ENCODE measurements around the gene TLR8.

Gene TLR8

DNA sequence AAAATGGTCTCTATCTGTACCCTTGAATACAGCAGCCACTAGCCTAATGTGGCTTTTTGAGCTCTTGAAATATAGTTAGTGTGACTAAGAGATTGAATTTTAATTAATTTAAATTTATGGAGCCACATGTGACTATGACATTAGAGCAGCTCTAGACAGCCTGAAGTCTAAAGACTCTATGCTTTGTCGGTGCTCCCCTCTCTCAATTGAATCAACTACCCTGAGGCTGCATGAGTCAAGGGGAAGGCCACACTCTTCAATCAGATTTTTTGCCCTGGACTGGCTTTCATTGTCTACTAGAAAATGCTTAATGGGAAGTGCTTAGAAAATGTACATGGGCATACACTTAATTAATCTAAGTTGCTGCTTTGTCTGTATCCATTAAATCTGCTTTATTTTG is 27.9 kb upstream of the TLR8 start:
- DNase-seq (ENCODE audit: low spot score): no peak
- no peaks in the 10 kb centered on the region for H3K27me3 ChIP-seq (ENCODE audit: insufficient read depth, poor library complexity, severe bottlenecking)
- H3K27ac ChIP-seq (ENCODE audit: poor library complexity, severe bottlenecking): no peak overlapping the region
- ATAC-seq (ENCODE audit: low read depth): no peak
- H3K4me1 ChIP-seq (ENCODE audit: insufficient read depth, poor library complexity, severe bottlenecking): no peaks in the 10 kb centered on the region
- H3K36me3 ChIP-seq (ENCODE audit: low read depth): no peaks in the 10 kb centered on the region
- no peak overlapping the region for H3K4me3 ChIP-seq (ENCODE audit: severe bottlenecking)
- no peaks in the 10 kb centered on the region for H3K9me3 ChIP-seq (ENCODE audit: severe bottlenecking)
- TF ChIP-seq, protein P1, sequence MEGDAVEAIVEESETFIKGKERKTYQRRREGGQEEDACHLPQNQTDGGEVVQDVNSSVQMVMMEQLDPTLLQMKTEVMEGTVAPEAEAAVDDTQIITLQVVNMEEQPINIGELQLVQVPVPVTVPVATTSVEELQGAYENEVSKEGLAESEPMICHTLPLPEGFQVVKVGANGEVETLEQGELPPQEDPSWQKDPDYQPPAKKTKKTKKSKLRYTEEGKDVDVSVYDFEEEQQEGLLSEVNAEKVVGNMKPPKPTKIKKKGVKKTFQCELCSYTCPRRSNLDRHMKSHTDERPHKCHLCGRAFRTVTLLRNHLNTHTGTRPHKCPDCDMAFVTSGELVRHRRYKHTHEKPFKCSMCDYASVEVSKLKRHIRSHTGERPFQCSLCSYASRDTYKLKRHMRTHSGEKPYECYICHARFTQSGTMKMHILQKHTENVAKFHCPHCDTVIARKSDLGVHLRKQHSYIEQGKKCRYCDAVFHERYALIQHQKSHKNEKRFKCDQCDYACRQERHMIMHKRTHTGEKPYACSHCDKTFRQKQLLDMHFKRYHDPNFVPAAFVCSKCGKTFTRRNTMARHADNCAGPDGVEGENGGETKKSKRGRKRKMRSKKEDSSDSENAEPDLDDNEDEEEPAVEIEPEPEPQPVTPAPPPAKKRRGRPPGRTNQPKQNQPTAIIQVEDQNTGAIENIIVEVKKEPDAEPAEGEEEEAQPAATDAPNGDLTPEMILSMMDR (IDR thresholded peaks at IDR 0.05; ENCODE audit: poor library complexity, severe bottlenecking): no peak

DNA sequence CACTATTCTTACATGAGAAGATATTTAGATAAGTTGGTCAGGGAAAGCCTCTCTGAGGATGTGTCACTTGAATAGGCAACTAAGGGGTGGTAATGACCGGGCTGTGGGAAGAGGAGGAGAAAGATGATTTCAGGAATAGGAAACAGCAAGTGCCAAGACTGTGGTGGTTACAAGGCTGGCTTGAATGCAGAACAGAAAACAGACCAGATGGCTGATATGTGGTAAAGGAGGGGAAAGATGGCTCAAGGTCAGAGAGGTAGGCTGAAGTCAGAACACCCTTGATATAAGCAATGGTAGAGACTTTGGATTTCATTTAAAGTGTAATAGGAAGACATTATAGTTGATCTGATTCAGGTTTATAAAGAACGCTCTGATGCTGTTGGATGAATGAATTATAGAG is 24.5 kb upstream of the TLR8 start:
- DNase-seq (ENCODE audit: low spot score): no peak
- H3K27me3 ChIP-seq (ENCODE audit: insufficient read depth, poor library complexity, severe bottlenecking): no peaks in the 10 kb centered on the region
- H3K36me3 ChIP-seq (ENCODE audit: low read depth): no peaks in the 10 kb centered on the region
- no peak overlapping the region for H3K4me3 ChIP-seq (ENCODE audit: severe bottlenecking)
- no peaks in the 10 kb centered on the region for H3K4me1 ChIP-seq (ENCODE audit: insufficient read depth, poor library complexity, severe bottlenecking)
- TF ChIP-seq, protein P1 (IDR thresholded peaks at IDR 0.05; ENCODE audit: poor library complexity, severe bottlenecking): no peak
- no peak for ATAC-seq (ENCODE audit: low read depth)
- H3K9me3 ChIP-seq (ENCODE audit: severe bottlenecking): no peaks in the 10 kb centered on the region
- H3K27ac ChIP-seq (ENCODE audit: poor library complexity, severe bottlenecking): no peak overlapping the region

DNA sequence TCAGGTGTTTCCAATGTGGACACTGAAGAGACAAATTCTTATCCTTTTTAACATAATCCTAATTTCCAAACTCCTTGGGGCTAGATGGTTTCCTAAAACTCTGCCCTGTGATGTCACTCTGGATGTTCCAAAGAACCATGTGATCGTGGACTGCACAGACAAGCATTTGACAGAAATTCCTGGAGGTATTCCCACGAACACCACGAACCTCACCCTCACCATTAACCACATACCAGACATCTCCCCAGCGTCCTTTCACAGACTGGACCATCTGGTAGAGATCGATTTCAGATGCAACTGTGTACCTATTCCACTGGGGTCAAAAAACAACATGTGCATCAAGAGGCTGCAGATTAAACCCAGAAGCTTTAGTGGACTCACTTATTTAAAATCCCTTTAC is 20.9 kb upstream of the TLR8 start:
- no peaks in the 10 kb centered on the region for H3K36me3 ChIP-seq (ENCODE audit: low read depth)
- TF ChIP-seq, protein P1 (IDR thresholded peaks at IDR 0.05; ENCODE audit: poor library complexity, severe bottlenecking): no peak
- H3K27me3 ChIP-seq (ENCODE audit: insufficient read depth, poor library complexity, severe bottlenecking): no peaks in the 10 kb centered on the region
- H3K4me1 ChIP-seq (ENCODE audit: insufficient read depth, poor library complexity, severe bottlenecking): no peaks in the 10 kb centered on the region
- no peak for DNase-seq (ENCODE audit: low spot score)
- ATAC-seq (ENCODE audit: low read depth): no peak
- H3K9me3 ChIP-seq (ENCODE audit: severe bottlenecking): no peaks in the 10 kb centered on the region
- no peak overlapping the region for H3K27ac ChIP-seq (ENCODE audit: poor library complexity, severe bottlenecking)
- H3K4me3 ChIP-seq (ENCODE audit: severe bottlenecking): no peak overlapping the region

DNA sequence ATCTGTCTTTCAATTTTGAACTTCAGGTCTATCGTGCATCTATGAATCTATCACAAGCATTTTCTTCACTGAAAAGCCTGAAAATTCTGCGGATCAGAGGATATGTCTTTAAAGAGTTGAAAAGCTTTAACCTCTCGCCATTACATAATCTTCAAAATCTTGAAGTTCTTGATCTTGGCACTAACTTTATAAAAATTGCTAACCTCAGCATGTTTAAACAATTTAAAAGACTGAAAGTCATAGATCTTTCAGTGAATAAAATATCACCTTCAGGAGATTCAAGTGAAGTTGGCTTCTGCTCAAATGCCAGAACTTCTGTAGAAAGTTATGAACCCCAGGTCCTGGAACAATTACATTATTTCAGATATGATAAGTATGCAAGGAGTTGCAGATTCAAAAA is 19.9 kb upstream of the TLR8 start:
- Histone ChIP-seq H3K9me3 (ENCODE audit: severe bottlenecking) (no peaks in the 10 kb centered on the region), H3K4me3 (ENCODE audit: severe bottlenecking) (no peak overlapping the region), H3K27ac (ENCODE audit: poor library complexity, severe bottlenecking) (no peak overlapping the region), H3K4me1 (ENCODE audit: insufficient read depth, poor library complexity, severe bottlenecking) (no peaks in the 10 kb centered on the region), H3K27me3 (ENCODE audit: insufficient read depth, poor library complexity, severe bottlenecking) (no peaks in the 10 kb centered on the region), H3K36me3 (ENCODE audit: low read depth) (no peaks in the 10 kb centered on the region)
- DNase-seq (ENCODE audit: low spot score) (no peak), ATAC-seq (ENCODE audit: low read depth) (no peak)
- TF ChIP-seq, protein P1 (IDR thresholded peaks at IDR 0.05; ENCODE audit: poor library complexity, severe bottlenecking): no peak

DNA sequence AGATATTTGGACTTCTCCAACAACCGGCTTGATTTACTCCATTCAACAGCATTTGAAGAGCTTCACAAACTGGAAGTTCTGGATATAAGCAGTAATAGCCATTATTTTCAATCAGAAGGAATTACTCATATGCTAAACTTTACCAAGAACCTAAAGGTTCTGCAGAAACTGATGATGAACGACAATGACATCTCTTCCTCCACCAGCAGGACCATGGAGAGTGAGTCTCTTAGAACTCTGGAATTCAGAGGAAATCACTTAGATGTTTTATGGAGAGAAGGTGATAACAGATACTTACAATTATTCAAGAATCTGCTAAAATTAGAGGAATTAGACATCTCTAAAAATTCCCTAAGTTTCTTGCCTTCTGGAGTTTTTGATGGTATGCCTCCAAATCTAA is 19.3 kb upstream of the TLR8 start:
- no peak for DNase-seq (ENCODE audit: low spot score)
- Histone ChIP-seq H3K27ac (ENCODE audit: poor library complexity, severe bottlenecking) (no peak overlapping the region), H3K4me3 (ENCODE audit: severe bottlenecking) (no peak overlapping the region), H3K9me3 (ENCODE audit: severe bottlenecking) (no peaks in the 10 kb centered on the region), H3K4me1 (ENCODE audit: insufficient read depth, poor library complexity, severe bottlenecking) (no peaks in the 10 kb centered on the region), H3K27me3 (ENCODE audit: insufficient read depth, poor library complexity, severe bottlenecking) (no peaks in the 10 kb centered on the region), H3K36me3 (ENCODE audit: low read depth) (no peaks in the 10 kb centered on the region)
- TF ChIP-seq, protein P1 (IDR thresholded peaks at IDR 0.05; ENCODE audit: poor library complexity, severe bottlenecking): no peak
- no peak for ATAC-seq (ENCODE audit: low read depth)

Measured in RWPE2 (cell line).